Loucy (cell line): ENCODE measurements around the gene CFAP45.

ENCODE experiments used
- CTCF ChIP-seq: fragments of 200-600 bp; sonication (generic); conservative IDR thresholded peaks from 2 replicates; pipeline ENCODE4 v1.5.1; 2014; ENCODE audit warnings: mild to moderate bottlenecking, antibody characterized with exemption, low read length
- EZH2phosphoT487 ChIP-seq: fragments of 200-600 bp; IDR thresholded peaks from 2 replicates; pipeline ENCODE4 v1.6.1; 2018; ENCODE audit warnings: antibody characterized with exemption, mild to moderate bottlenecking, moderate library complexity, borderline replicate concordance

- TF ChIP-seq CTCF (no peak), EZH2phosphoT487 (no peak)
These were observed 49.2 kb upstream of the CFAP45 start for GRCh38 chr1:159949123-159949522.
